HG03066 (cell line): ENCODE data around the gene SH3BP5.
"Not testable (repeated sequence)": the region's sequence is repeated elsewhere in the genome, so short reads cannot be mapped to it uniquely, and the experiment has no call there.

Experiments
- ATAC-seq: cut with Tn5 transposase; IDR thresholded peaks from one replicate; pipeline ENCODE4 v1.9.1; 2021; ENCODE audit warnings: low read depth; ENCODE audit not compliant: unreplicated experiment

The SH3BP5 gene

GRCh38 chr3:15332405-15333098 is at the start of gene SH3BP5:
TSS of gene SH3BP5 (minus strand) at chr3:15332586. CDS start at chr3:15332408, 178 bp downstream.
- ATAC-seq = peak; percentile 68

GRCh38 chr3:15380980-15381890 is 48.8 kb upstream of the SH3BP5 start:
- no peak for ATAC-seq

- ATAC-seq = peak; percentile 81
Measured at GRCh38 chr3:15377961-15378791, 45.8 kb upstream of the SH3BP5 start.

- no peak for ATAC-seq
Measured at GRCh38 chr3:15375461-15376000, 43.1 kb upstream of the SH3BP5 start.

GRCh38 chr3:15372918-15373317 is 40.5 kb upstream of the SH3BP5 start:
- ATAC-seq = no peak

- ATAC-seq = no peak
Measured at GRCh38 chr3:15368561-15369135, 36.3 kb upstream of the SH3BP5 start.

GRCh38 chr3:15367059-15367458 is 34.7 kb upstream of the SH3BP5 start:
- ATAC-seq = no peak

GRCh38 chr3:15364078-15364477 is 31.7 kb upstream of the SH3BP5 start:
- not testable (repeated sequence) for ATAC-seq

- ATAC-seq = peak; percentile 79
Measured at GRCh38 chr3:15361494-15362214, 29.3 kb upstream of the SH3BP5 start.

GRCh38 chr3:15360788-15361493 is 28.6 kb upstream of the SH3BP5 start:
- ATAC-seq = no peak

GRCh38 chr3:15359677-15360397 is 27.5 kb upstream of the SH3BP5 start:
- no peak for ATAC-seq

GRCh38 chr3:15356651-15357061 is 24.3 kb upstream of the SH3BP5 start:
- ATAC-seq = not testable (repeated sequence)

GRCh38 chr3:15356176-15356575 is 23.8 kb upstream of the SH3BP5 start:
- ATAC-seq = no peak

- no peak for ATAC-seq
Measured at GRCh38 chr3:15355086-15355485, 22.7 kb upstream of the SH3BP5 start.

GRCh38 chr3:15354485-15354884 is 22.1 kb upstream of the SH3BP5 start:
- ATAC-seq = no peak

- no peak for ATAC-seq
Measured at GRCh38 chr3:15350141-15350540, 17.8 kb upstream of the SH3BP5 start.

- ATAC-seq = not testable (repeated sequence)
Measured at GRCh38 chr3:15349438-15349837, 17.1 kb upstream of the SH3BP5 start.

GRCh38 chr3:15348246-15348645 is 15.9 kb upstream of the SH3BP5 start:
- no peak for ATAC-seq
